GM13976 (cell line): ENCODE measurements around the gene RGS5.

Source experiments
- DNase-seq: peaks from one replicate; pipeline ENCODE4 v3.0.0; 2012; ENCODE audit warnings: low spot score
- CTCF ChIP-seq: IDR thresholded peaks from 2 replicates; pipeline ENCODE4 v1.5.1; 2012; ENCODE audit warnings: borderline replicate concordance, mild to moderate bottlenecking; ENCODE audit not compliant: insufficient read depth; ENCODE audit errors: extremely low read depth, missing control alignments, control extremely low read depth
- in situ Hi-C: fragments of 300-500 bp; cut with MboI; formaldehyde crosslinking; loops from one replicate; pipeline ENCODE4 v1.12.0; 2022; ENCODE audit warnings: low sequenced_read_pairs, mixed read lengths, inconsistent platforms; ENCODE audit not compliant: unreplicated experiment

Gene RGS5

GRCh38 chr1:163093169-163093568, 109.5 kb downstream of the RGS5 start:
- DNase-seq, result no peak
- in situ Hi-C loops, result loop anchor here (25.0 kb wide), 1 partner anchor 106 kb away; no protein-coding TSS in a partner anchor

More at GRCh38 chr1:163093169-163093568, 109.5 kb downstream of the RGS5 start:
- TF ChIP-seq CTCF, result no peak
